AG09309 (cell line): ENCODE results near the gene DSC3.

Experiments
- DNase-seq: peaks from one replicate; pipeline ENCODE4 v3.0.0-alpha.2; 2010; ENCODE audit warnings: low read depth
- H3K4me3 ChIP-seq: 2 replicates; pipeline ENCODE4 v1.5.1; 2011; ENCODE audit warnings: mild to moderate bottlenecking, low read depth, low read length, moderate library complexity; ENCODE audit not compliant: control insufficient read depth
- TF ChIP-seq, protein P1 (sequence below): IDR thresholded peaks from 2 replicates; pipeline ENCODE4 v1.5.1; 2011; ENCODE audit warnings: mild to moderate bottlenecking, low read depth, low read length, inconsistent platforms; ENCODE audit not compliant: insufficient read depth, control insufficient read depth; ENCODE audit errors: missing control alignments

The DSC3 gene

DNA sequence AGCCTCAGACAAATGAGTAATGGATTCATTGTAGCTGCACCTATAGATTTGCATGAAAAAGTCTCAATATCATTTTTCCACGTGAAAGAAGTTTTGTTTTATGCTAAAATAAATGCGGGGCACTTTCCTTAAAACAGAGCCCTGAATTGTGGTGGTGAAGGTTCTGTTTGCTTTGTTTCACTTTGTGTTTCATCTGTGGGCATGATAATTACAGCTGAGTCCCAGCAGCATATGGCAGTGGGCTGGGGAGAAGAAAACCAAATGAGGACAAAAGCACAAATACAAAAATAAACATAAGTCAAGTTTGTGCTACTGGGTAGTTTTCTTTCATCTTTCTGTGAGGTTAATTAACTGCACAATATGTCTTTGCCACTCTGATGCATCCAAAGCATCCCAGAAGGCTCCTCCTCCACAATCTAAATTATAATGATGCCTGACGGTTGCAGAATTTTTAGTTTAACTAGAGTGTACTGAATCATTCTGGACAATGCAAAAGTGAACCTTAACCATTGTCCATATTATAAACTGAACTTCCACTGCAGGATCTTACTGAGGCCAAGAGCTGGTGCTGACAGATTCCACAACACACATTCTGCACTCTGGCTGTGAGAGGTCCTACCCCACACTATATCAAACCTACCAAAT is 97.6 kb downstream of the DSC3 start:
- no peak for DNase-seq
- H3K4me3 ChIP-seq: no peak overlapping the region
- TF ChIP-seq, protein P1, sequence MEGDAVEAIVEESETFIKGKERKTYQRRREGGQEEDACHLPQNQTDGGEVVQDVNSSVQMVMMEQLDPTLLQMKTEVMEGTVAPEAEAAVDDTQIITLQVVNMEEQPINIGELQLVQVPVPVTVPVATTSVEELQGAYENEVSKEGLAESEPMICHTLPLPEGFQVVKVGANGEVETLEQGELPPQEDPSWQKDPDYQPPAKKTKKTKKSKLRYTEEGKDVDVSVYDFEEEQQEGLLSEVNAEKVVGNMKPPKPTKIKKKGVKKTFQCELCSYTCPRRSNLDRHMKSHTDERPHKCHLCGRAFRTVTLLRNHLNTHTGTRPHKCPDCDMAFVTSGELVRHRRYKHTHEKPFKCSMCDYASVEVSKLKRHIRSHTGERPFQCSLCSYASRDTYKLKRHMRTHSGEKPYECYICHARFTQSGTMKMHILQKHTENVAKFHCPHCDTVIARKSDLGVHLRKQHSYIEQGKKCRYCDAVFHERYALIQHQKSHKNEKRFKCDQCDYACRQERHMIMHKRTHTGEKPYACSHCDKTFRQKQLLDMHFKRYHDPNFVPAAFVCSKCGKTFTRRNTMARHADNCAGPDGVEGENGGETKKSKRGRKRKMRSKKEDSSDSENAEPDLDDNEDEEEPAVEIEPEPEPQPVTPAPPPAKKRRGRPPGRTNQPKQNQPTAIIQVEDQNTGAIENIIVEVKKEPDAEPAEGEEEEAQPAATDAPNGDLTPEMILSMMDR: no peak

- no peak overlapping the region for H3K4me3 ChIP-seq
- TF ChIP-seq, protein P1: no peak
- DNase-seq: no peak
Measured at GRCh38 chr18:30940952-30941539, 101.5 kb downstream of the DSC3 start.
